K562 (cell line): Measurements from ENCODE around the gene ANKRD24. TPM values are rescaled to one million over a fixed set of nuclear protein-coding genes. Genes with fewer than 3 reads are reported as not detected.
A peak's percentile ranks its signal among the peaks of the same experiment; 100 is the strongest.

Experiments
- BRCA1 ChIP-seq, 2 experiments: fragments of 450-650 bp in 1 of 2; sonication (generic) in 1 of 2; formaldehyde crosslinking in 1 of 2; IDR thresholded peaks; 2 replicates each; pipeline versions ENCODE4 v1.5.0 to v1.6.1; 2017 to 2020; ENCODE audit warnings: mild to moderate bottlenecking in 1 of 2, missing genetic modification reagents in 1 of 2
- CC2D1A ChIP-seq: fragments of 450-650 bp; IDR thresholded peaks from 2 replicates; pipeline ENCODE4 v1.6.1; 2017; ENCODE audit warnings: mild to moderate bottlenecking
- ETV6 ChIP-seq, 3 experiments: fragments of 150-350 bp in 1 of 3; sonication (generic) in 1 of 3; formaldehyde crosslinking in 1 of 3; IDR thresholded peaks; 2 replicates each; pipeline versions ENCODE4 v1.6.1 to v1.8.0; 2014 to 2022; ENCODE audit warnings: borderline replicate concordance in 2 of 3, low read depth in 2 of 3, antibody characterized with exemption in 1 of 3, low read length in 1 of 3, mild to moderate bottlenecking in 1 of 3, missing genetic modification reagents in 1 of 3
- FOXJ3 ChIP-seq: sonication (generic); formaldehyde crosslinking; IDR thresholded peaks from 2 replicates; pipeline ENCODE4 v1.4.0; 2020; ENCODE audit warnings: mild to moderate bottlenecking, missing genetic modification reagents
- FOXO4 ChIP-seq: fragments of 450-650 bp; formaldehyde crosslinking; IDR thresholded peaks from 2 replicates; pipeline ENCODE4 v1.4.0; 2020; ENCODE audit warnings: mild to moderate bottlenecking, moderate library complexity
- KAT7 ChIP-seq: sonication (generic); formaldehyde crosslinking; IDR thresholded peaks from 2 replicates; pipeline ENCODE4 v1.8.0; 2022; ENCODE audit warnings: missing genetic modification reagents, mild to moderate bottlenecking, borderline replicate concordance
- LARP7 ChIP-seq: fragments of 450-650 bp; IDR thresholded peaks from 2 replicates; pipeline ENCODE4 v1.6.1; 2016
- MTF1 ChIP-seq: fragments of 250-450 bp; sonication (Bioruptor Pico); IDR thresholded peaks from 2 replicates; pipeline ENCODE4 v1.9.0; 2021; ENCODE audit warnings: moderate library complexity, mild to moderate bottlenecking, inconsistent platforms, borderline replicate concordance
- PBX2 ChIP-seq, 2 experiments: IDR thresholded peaks in 1 of 2; conservative IDR thresholded peaks in 1 of 2; 2 replicates each; pipeline ENCODE4 v1.6.1; 2016; ENCODE audit warnings: low read depth in 2 of 2, mild to moderate bottlenecking in 1 of 2, missing compliant biosample characterization in 1 of 2, missing genetic modification characterization in 1 of 2, moderate library complexity in 1 of 2
- REST ChIP-seq, 2 experiments: fragments of 450-650 bp; formaldehyde crosslinking in 1 of 2; IDR thresholded peaks; 2 replicates each; pipeline versions ENCODE4 v1.4.0 to v1.6.1; 2014 to 2020; ENCODE audit warnings: mild to moderate bottlenecking in 2 of 2, borderline replicate concordance in 1 of 2, low read depth in 1 of 2
- RUNX1 ChIP-seq: sonication (generic); IDR thresholded peaks from 2 replicates; pipeline ENCODE4 v1.6.1; 2016; ENCODE audit warnings: antibody characterized with exemption, low read depth
- TRIM24 ChIP-seq, 2 experiments: fragments of 450-650 bp; IDR thresholded peaks; 2 replicates each; pipeline ENCODE4 v1.6.1; 2016
- polyA plus RNA-seq, 8 experiments: library from polyadenylated mRNA; depleted of rRNA in 4 of 8; stranded (reverse) in 5 of 8; unstranded in 3 of 8; fragments of >200 nt; fragmentation: Nextera tagmentation in 2 of 8; fragmentation: Illumina TruSeq in 1 of 8; extraction: Ambion mirVana in 2 of 8; extraction: Trizol in 1 of 8; gene quantifications; 2 replicates each; pipeline versions ENCODE4 v1.2.1 to v1.2.3, GENCODE V29; 2011 to 2014; ENCODE audit warnings: inconsistent platforms in 1 of 8, missing spikeins in 1 of 8
- total RNA-seq, 7 experiments: library from RNA; depleted of rRNA in 6 of 7; stranded (reverse); fragments of >200 nt in 6 of 7; fragmentation: Illumina TruSeq in 2 of 7; extraction: Trizol in 2 of 7; gene quantifications; 2 replicates each; pipeline versions ENCODE4 v1.2.1 to v1.2.3, GENCODE V29; 2011 to 2021; ENCODE audit warnings: low replicate concordance in 1 of 7

The ANKRD24 gene
- total and polyA plus RNA-seq, 9 of the 15 experiments (the other 6 are each of a cell fraction or from before 2014, with no cell fraction given): 0.07 to 0.12 (median 0.09) TPM; not detected in 5

- TF ChIP-seq BRCA1 (IDR thresholded peaks at IDR 0.05) (no peak), BRCA1 (CRISPR knock-in tag; IDR thresholded peaks at IDR 0.05) (no peak), ETV6 (IDR thresholded peaks at IDR 0.05; ENCODE audit: borderline replicate concordance in 1 of 2, low read depth in 2 of 2, low read length in 1 of 2) (no peak), ETV6 (CRISPR knock-in tag; IDR thresholded peaks at IDR 0.05; ENCODE audit: borderline replicate concordance) (no peak), TRIM24 (IDR thresholded peaks at IDR 0.05) (0 out of 4 replicates have a peak, but pooled peaks of 1 of the 2 experiments have one; percentile 28), KAT7 (no peak), FOXJ3 (CRISPR knock-in tag) (no peak), LARP7 (peak; percentile 77; the same call in 1 of the 2 replicates), REST (IDR thresholded peaks at IDR 0.05; ENCODE audit: borderline replicate concordance) (peak; percentile 43; the same call in 1 of the 2 replicates), REST (CRISPR knock-in tag; IDR thresholded peaks at IDR 0.05; ENCODE audit: low read depth) (no peak), RUNX1 (no peak), CC2D1A (peak; percentile 54), MTF1 (CRISPR knock-in tag) (no peak), FOXO4 (CRISPR knock-in tag) (no peak), PBX2 (CRISPR knock-in tag; IDR thresholded peaks at IDR 0.05; ENCODE audit: low read depth) (no peak), PBX2 (tag; conservative IDR thresholded peaks at IDR 0.05; ENCODE audit: low read depth) (no peak)
Observed at GRCh38 chr19:4140237-4140711, 42.2 kb upstream of the ANKRD24 start (continued).
